Esophagus (tissue), 2 donors: ENCODE measurements around the gene HS1BP3. TPM values are rescaled to one million over a fixed set of nuclear protein-coding genes. Genes with fewer than 3 reads are reported as not detected.
A peak's percentile ranks its signal among the peaks of the same experiment; 100 is the strongest.

ENCODE experiments used
- H3K27ac ChIP-seq, 2 donors: one replicate each; pipeline ENCODE4 v1.5.1; 2013; ENCODE audit warnings: low read depth in 2 of 2, mild to moderate bottlenecking in 2 of 2, inconsistent platforms in 1 of 2, low read length in 1 of 2, moderate library complexity in 1 of 2
- H3K27me3 ChIP-seq, 2 donors: one replicate each; pipeline ENCODE4 v1.6.1; 2013; ENCODE audit warnings: low read length in 2 of 2, control low read depth in 1 of 2, mild to moderate bottlenecking in 1 of 2; ENCODE audit not compliant: insufficient read depth in 2 of 2, control insufficient read depth in 1 of 2
- H3K36me3 ChIP-seq, 2 donors: one replicate each; pipeline ENCODE4 v1.6.1; 2013; ENCODE audit warnings: low read length in 1 of 2; ENCODE audit not compliant: control insufficient read depth in 2 of 2, insufficient read depth in 2 of 2
- H3K4me1 ChIP-seq, 2 donors: one replicate each; pipeline ENCODE4 v1.6.1; 2013; ENCODE audit warnings: low read length in 1 of 2; ENCODE audit not compliant: control insufficient read depth in 2 of 2, insufficient read depth in 2 of 2
- H3K4me3 ChIP-seq, 2 donors: one replicate each; pipeline ENCODE4 v1.5.1; 2013; ENCODE audit warnings: low read length in 2 of 2, mild to moderate bottlenecking in 2 of 2, low read depth in 1 of 2, moderate library complexity in 1 of 2
- H3K9me3 ChIP-seq, 2 donors: one replicate each; pipeline ENCODE4 v1.6.1; 2013; ENCODE audit warnings: mild to moderate bottlenecking in 2 of 2, low read depth in 1 of 2, low read length in 1 of 2, moderate library complexity in 1 of 2; ENCODE audit not compliant: control insufficient read depth in 2 of 2, insufficient read depth in 1 of 2
- WGBS, 2 donors: extraction: QIAGEN DNeasy Blood & Tissue Kit; methylation state at CpG; one replicate each; pipeline ENCODE4 v1.1.7; 2013; 5-methylcytosine and 5-hydroxymethylcytosine counted together
- polyA plus RNA-seq, 2 donors: library from polyadenylated mRNA; stranded (reverse); fragments of 200-250 nt; gene quantifications; one replicate each; pipeline ENCODE4 v1.2.3, GENCODE V29; 2013
- donor health status: healthy with polysubstance abuse.
- donor health status: Bipolar disorder and iron deficiency.

Gene HS1BP3
- polyA plus RNA-seq, 2 donors: 12.2 to 13.4 TPM

- 75 to 80% methylated on average over 12 of the region's 12 CpGs for WGBS, 2 donors
- Histone ChIP-seq H3K27ac (peak overlapping the region in 1 of 2 donors; percentile 80), H3K4me1 (peaks cover 10 to 26% of the 10 kb centered on the region in 2 donors)
Measured at GRCh38 chr2:20621366-20622295, 29.3 kb downstream of the HS1BP3 start.

GRCh38 chr2:20620696-20621365, 30.1 kb downstream of the HS1BP3 start:
- WGBS, 2 donors: 49 to 50% methylated on average over 4 of the region's 4 CpGs
- H3K4me3 ChIP-seq: no peak overlapping the region
- peaks cover 7 to 26% of the 10 kb centered on the region in 2 donors for H3K4me1 ChIP-seq
- H3K27ac ChIP-seq: peak overlapping the region; percentile 37 to 80
- H3K36me3 ChIP-seq: peaks cover 12 to 32% of the 10 kb centered on the region in 2 donors
- no peaks in the 10 kb centered on the region for H3K9me3 ChIP-seq
- H3K27me3 ChIP-seq: no peaks in the 10 kb centered on the region

More at GRCh38 chr2:20621366-20622295, 29.3 kb downstream of the HS1BP3 start:
- Histone ChIP-seq H3K4me3 (no peak overlapping the region), H3K36me3 (peaks cover 12 to 36% of the 10 kb centered on the region in 2 donors), H3K9me3 (no peaks in the 10 kb centered on the region), H3K27me3 (no peaks in the 10 kb centered on the region)

GRCh38 chr2:20620271-20620681, 30.6 kb downstream of the HS1BP3 start:
- H3K27me3 ChIP-seq: no peaks in the 10 kb centered on the region
- 86 to 87% methylated on average over 8 of the region's 8 CpGs for WGBS, 2 donors
- H3K9me3 ChIP-seq: no peaks in the 10 kb centered on the region
- peak overlapping the region; percentile 80 to 89 for H3K27ac ChIP-seq
- H3K36me3 ChIP-seq: peaks cover 12 to 32% of the 10 kb centered on the region in 2 donors
- H3K4me3 ChIP-seq: no peak overlapping the region
- peaks cover 7 to 28% of the 10 kb centered on the region in 2 donors for H3K4me1 ChIP-seq

- H3K27ac ChIP-seq: peak overlapping the region; percentile 80 to 89
- peaks cover 12 to 27% of the 10 kb centered on the region in 2 donors for H3K36me3 ChIP-seq
- 82 to 85% methylated on average over 13 of the region's 13 CpGs for WGBS, 2 donors
- H3K9me3 ChIP-seq: no peaks in the 10 kb centered on the region
- H3K27me3 ChIP-seq: no peaks in the 10 kb centered on the region
- peaks cover 7 to 32% of the 10 kb centered on the region in 2 donors for H3K4me1 ChIP-seq
- H3K4me3 ChIP-seq: no peak overlapping the region
Measured at GRCh38 chr2:20619624-20620024, 31.3 kb downstream of the HS1BP3 start.

- Histone ChIP-seq H3K27ac (peak overlapping the region; percentile 80 to 89), H3K27me3 (no peaks in the 10 kb centered on the region), H3K36me3 (peaks cover 7 to 25% of the 10 kb centered on the region in 2 donors), H3K4me1 (peaks cover 7 to 33% of the 10 kb centered on the region in 2 donors), H3K9me3 (no peaks in the 10 kb centered on the region), H3K4me3 (no peak overlapping the region)
- WGBS, 2 donors: 75 to 81% methylated on average over 15 of the region's 15 CpGs
Measured at GRCh38 chr2:20618886-20619521, 31.9 kb downstream of the HS1BP3 start.

GRCh38 chr2:20618468-20618885, 32.4 kb downstream of the HS1BP3 start:
- peak overlapping the region; percentile 80 to 89 for H3K27ac ChIP-seq
- no peak overlapping the region for H3K4me3 ChIP-seq
- H3K27me3 ChIP-seq: no peaks in the 10 kb centered on the region
- no peaks in the 10 kb centered on the region for H3K9me3 ChIP-seq
- WGBS, 2 donors: 60 to 63% methylated on average over 10 of the region's 10 CpGs
- peaks cover 6 to 20% of the 10 kb centered on the region in 2 donors for H3K36me3 ChIP-seq
- H3K4me1 ChIP-seq: peaks cover 7 to 35% of the 10 kb centered on the region in 2 donors

GRCh38 chr2:20617892-20618467, 32.9 kb downstream of the HS1BP3 start:
- Histone ChIP-seq H3K36me3 (peaks cover 6 to 19% of the 10 kb centered on the region in 2 donors), H3K9me3 (no peaks in the 10 kb centered on the region), H3K4me3 (no peak overlapping the region), H3K27ac (peak overlapping the region; percentile 90 to 92), H3K4me1 (peaks cover 7 to 36% of the 10 kb centered on the region in 2 donors), H3K27me3 (no peaks in the 10 kb centered on the region)
- 46 to 53% methylated on average over 14 of the region's 14 CpGs for WGBS, 2 donors

GRCh38 chr2:20617081-20617575, 33.8 kb downstream of the HS1BP3 start:
- 34 to 50% methylated on average over 10 of the region's 10 CpGs for WGBS, 2 donors
- peaks cover 7 to 36% of the 10 kb centered on the region in 2 donors for H3K4me1 ChIP-seq
- H3K27me3 ChIP-seq: no peaks in the 10 kb centered on the region
- peaks cover 0 to 12% of the 10 kb centered on the region in 2 donors for H3K36me3 ChIP-seq
- no peak overlapping the region for H3K4me3 ChIP-seq
- H3K9me3 ChIP-seq: no peaks in the 10 kb centered on the region
- peak overlapping the region; percentile 90 to 92 for H3K27ac ChIP-seq
